KOPT-K1 (cell line): Measurements from ENCODE around the gene ACAP3.
"Not testable (repeated sequence)": the region's sequence is repeated elsewhere in the genome, so short reads cannot be mapped to it uniquely, and the experiment has no call there.

ENCODE experiments used
- H3K27ac ChIP-seq: fragments of 200-600 bp; sonication (generic); 2 replicates; pipeline ENCODE4 v1.5.1; 2016; ENCODE audit warnings: antibody characterized with exemption, mild to moderate bottlenecking, low read depth, low read length; ENCODE audit not compliant: poor library complexity, severe bottlenecking
- H3K36me3 ChIP-seq: fragments of 200-600 bp; sonication (generic); 2 replicates; pipeline ENCODE4 v1.5.1; 2017; ENCODE audit warnings: antibody characterized with exemption, mild to moderate bottlenecking, low read length, moderate library complexity; ENCODE audit not compliant: insufficient read depth
- H3K9me3 ChIP-seq: fragments of 200-600 bp; sonication (generic); 2 replicates; pipeline ENCODE4 v1.5.1; 2017; ENCODE audit warnings: antibody characterized with exemption, low read length, mild to moderate bottlenecking; ENCODE audit not compliant: insufficient read depth, poor library complexity, severe bottlenecking

ACAP3 gene

DNA sequence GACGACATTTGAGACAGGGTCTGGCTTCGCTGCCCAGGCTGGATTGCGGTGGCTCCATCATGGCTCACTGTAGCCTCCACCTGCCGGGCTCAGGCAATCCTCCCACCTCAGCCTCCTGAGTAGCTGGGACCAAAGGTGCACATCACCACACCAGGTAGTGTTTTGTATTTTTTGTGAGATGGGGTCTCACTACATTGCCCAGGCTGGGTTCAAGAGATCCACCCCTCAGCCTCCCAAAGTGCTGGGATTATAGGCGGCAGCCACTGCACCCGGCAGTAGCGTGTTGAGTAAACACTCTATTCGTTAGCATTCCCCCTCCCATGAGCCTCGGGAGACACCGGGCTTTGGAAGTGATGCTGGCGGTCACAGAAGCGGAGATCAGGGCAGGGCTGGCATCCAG lies 54.4 kb downstream of the ACAP3 start:
- H3K9me3 ChIP-seq = no peaks in the 10 kb centered on the region
- peaks cover 58% of the 10 kb centered on the region for H3K36me3 ChIP-seq
- no peak overlapping the region for H3K27ac ChIP-seq

DNA sequence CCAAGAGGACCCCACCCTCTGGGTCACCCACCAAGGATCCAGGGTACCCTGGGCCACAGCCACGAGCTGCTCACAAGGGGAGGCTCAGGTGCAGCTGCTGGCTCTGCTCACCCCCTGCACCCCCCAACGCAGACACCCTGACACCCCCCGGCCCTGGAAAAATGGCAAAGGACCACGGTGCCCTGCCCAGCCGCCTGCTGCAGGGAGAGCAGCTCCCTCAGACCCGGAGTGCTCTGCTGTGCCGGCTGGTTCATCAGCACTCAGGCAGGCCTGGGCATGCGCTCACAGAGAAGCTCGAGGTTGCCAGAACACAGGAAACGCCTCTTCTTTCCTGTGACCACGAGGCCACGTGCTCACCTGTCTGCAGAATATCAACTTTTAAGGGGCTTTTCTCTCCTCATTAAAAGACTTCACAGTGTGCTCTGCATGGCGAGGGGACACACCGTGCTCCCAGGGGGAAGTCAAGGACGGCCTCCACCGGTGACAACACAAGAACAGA lies 56.9 kb downstream of the ACAP3 start:
- peaks cover 36% of the 10 kb centered on the region for H3K36me3 ChIP-seq
- no peaks in the 10 kb centered on the region for H3K9me3 ChIP-seq
- peak overlapping the region; percentile 62 for H3K27ac ChIP-seq

DNA sequence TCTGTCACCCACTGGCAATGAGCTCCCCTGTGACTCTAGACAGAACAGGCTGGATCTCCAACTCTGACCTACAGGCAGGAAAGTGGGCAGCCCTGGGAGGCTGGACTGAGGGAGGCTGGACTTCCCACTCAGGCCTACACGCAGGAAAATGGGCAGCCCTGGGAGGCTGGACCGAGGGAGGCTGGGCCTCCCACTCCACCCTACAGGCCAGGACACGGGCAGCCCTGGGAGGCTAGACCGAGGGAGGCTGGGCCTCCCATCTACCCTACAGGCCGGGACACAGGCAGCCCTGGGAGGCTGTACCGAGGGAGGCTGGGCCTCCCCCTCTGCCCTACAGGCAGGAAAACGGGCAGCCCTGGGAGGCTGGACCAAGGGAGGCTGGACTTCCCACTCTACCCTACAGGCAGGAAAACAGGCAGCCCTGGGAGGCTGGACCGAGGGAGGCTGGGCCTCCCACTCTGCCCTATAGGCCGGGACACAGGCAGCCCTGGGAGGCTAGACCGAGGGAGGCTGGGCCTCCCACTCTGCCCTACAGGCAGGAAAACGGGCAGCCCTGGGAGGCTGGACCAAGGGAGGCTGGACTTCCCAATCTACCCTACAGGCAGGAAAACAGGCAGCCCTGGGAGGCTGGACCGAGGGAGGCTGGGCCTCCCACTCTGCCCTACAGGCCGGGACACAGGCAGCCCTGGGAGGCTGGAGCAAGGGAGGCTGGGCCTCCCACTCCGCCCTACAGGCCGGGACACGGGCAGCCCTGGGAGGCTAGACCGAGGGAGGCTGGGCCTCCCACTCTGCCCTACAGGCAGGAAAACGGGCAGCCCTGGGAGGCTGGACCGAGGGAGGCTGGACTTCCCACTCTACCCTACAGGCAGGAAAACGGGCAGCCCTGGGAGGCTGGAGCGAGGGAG lies 59.5 kb downstream of the ACAP3 start:
- H3K27ac ChIP-seq, H3K9me3 ChIP-seq: not testable (repeated sequence)

DNA sequence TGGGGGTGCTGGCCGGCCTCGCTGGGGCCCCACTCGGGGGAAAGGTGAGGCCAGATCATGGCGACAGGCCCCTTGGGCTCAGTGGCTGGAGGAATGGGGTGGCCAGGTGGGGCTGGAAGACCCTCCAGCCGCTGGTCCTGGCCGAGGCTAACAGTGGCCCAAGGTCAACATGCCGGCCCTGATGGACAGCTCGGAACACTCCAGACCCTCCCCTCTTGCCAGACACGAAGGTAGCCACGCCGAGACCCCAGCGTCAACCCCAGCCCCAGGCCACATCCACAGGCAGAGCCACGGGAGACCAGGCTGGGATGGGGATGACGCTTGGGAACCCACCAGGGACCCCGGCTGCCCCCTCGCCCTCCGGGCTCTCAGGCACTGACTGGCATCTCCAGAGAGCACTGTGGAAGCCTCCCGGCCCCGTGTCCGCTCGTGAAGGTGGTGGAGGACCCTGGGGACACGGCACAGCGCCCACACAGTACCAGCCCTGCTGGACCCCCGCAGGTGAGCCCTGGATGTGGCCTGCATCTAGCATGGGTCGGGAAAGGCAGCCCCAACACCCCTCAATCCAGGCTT lies 60.3 kb downstream of the ACAP3 start:
- Histone ChIP-seq H3K27ac (no peak overlapping the region), H3K9me3 (no peaks in the 10 kb centered on the region), H3K36me3 (0 out of 2 replicates have a peak, but pooled peaks cover 2% of the 10 kb centered on the region)

More for the DNA sequence above, 59.5 kb downstream of the ACAP3 start:
- H3K36me3 ChIP-seq = peaks cover 10% of the 10 kb centered on the region; the same call in 1 of the 2 replicates

DNA sequence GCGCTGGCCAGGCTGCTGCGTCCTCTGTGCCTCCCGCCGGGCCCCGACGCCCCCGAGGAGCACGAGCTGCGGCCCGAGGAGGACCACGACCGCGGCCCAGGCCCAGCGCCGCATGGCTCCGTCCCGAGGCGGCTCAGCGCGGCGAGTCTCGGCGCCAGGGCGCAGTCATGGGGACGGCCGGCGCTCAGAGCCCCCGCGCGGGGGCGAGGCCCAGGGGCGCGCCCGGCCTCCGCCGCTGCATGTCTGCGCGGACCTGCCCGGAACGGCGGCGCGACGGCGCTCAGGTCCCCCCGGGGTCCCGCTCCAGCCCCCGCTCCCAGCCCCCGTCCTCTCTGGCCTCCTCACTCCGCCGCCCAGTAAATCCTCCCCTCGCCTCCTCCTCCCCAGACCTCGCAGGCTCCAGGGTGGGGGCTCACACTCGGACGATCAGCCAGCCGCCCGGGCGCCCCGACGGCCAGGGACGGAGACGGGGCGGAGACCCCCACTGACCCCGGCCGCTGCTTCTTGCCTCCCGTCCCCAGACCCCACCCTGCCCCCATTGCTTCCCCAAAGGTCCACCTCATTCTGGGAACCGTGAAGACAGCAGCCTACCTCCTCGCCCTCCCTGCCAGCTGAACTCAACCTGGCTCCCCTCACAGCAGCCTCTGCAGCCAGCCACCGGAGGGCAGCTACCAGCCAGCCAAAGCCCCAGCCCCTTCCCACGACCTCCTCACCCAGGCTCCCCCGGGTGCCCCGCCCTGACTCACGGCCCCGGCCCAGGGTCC lies 61.0 kb downstream of the ACAP3 start, which contains the start of gene C1QTNF12:
C1QTNF12 (minus strand) TSS at position 146 of the 764 bp plus-strand sequence; CDS start at position 114, 32 bp downstream.
- no peak within 1 kb of the TSS for H3K27ac ChIP-seq

DNA sequence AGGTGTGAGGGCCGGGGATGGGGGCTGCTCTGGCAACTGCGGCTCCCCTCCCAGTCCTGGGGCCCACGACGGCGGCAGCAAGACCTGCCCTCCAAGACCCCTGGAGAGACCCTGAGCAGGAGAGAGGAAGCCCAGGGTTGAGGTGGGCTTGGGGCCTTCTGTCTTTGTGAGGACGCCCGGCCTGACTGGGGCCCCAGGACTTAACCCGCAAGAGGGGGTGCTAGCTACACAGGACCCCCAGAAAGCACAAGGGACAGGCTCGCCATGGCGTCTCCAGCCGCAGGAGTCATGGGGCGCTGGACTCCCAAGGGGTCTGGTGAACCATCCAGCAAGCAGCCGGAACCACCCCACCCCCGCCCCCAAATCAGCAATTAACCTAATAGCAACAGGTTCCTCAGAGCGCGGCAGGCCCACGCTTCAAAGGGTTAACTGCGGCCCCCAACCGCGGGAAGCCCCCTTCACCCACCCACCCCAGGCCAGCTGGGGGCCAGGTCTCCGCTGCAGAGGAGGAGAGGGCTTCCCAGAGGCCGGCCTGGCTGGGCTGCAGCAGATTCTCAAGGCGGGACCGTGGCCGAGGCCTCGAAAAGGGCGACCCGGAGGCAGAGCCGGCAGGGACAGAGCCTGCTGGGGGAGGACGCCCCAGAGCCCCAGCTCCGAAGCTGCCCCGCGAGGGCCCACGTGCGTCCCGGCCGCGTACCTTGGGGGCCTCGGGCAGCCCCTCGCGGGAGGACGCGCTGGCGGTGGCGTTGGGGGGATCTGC lies 61.7 kb downstream of the ACAP3 start:
- Histone ChIP-seq H3K9me3 (no peaks in the 10 kb centered on the region), H3K27ac (no peak overlapping the region), H3K36me3 (no peaks in the 10 kb centered on the region)

More for the DNA sequence above, 61.0 kb downstream of the ACAP3 start, which contains the start of gene C1QTNF12:
- Histone ChIP-seq H3K36me3 (no peaks in the 10 kb centered on the region), H3K9me3 (no peaks in the 10 kb centered on the region)

DNA sequence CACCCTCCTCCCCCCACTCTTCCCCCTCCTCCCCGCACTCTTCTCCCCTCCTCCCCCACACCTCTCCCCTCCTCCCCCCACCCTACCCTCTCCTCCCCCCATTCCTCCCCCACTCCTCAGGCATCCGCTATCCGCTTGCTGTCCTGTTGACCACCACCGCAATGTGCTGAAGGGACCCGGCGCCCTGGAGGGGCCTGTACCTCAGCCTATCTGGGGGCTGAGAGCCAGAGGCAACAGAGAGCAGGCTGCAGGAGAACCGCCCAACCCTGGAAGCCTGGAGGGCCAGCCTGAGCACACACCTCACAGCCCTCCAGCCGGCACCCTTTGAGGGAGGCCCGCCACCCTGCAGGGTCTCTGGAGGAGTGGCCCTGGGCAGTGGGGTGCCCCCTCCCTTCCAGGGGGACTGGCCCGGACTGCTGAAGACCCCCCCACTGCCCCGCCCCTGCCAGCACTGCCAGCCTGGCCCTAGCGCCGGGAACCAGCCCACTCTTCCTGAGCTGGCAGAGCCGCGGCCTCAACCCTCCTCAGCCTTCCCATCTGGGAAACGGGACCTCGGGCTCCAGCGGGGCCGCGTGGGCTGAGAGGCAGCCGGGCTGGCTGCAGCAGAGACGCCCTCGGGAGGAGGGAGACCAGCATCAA lies 62.4 kb downstream of the ACAP3 start:
- H3K9me3 ChIP-seq = no peaks in the 10 kb centered on the region
- no peaks in the 10 kb centered on the region for H3K36me3 ChIP-seq
- H3K27ac ChIP-seq = no peak overlapping the region

DNA sequence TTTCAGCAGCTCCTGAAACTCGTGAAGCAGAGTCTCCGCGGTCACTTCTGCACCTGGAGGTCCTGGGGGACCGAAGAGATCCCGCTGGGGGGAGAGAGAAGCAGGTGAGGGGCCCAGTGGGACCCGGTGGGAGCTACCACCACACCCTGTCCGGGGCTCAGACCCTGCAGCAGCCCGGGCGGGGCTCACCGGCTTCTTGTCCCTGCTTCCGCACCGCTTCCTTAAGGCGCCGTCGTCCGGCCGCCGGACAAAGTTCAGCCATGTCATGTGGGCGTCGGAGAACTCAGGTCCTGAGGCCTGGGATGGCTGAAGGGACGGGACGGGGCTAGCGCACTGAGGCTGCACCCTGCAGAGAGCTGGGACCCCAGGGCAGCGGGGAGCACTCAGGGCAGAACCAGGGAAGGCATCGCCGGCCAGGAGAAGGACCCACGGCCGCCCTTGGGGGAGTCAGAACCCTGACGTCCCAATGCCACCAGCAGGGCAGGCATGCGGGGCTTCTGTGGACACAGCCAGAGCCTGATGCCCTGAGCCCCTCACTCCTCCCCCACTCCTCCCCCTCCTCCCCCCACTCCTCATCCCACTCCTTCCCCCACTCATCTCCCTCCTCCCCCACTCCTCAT lies 63.4 kb downstream of the ACAP3 start:
- no peaks in the 10 kb centered on the region for H3K9me3 ChIP-seq
- H3K27ac ChIP-seq = no peak overlapping the region
- H3K36me3 ChIP-seq = no peaks in the 10 kb centered on the region

DNA sequence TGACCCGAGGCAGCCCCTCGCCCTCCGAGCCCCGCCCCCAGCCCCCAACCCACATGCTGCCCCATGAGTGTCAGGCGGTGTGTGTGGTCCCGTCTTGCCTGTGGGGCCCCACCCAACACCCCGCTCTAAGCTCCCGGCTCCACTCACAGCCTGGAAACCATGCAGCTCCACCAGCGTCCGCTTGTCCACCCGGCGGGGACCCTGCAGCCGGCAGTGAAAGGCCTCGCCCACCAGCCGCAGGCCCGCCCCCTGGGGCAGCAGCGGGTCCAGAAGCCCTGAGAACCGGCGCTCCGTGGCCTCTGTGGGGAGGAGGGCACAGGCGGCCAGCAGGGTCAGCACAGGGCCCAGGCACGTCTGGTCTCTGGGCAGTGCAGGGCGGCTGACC lies 63.9 kb downstream of the ACAP3 start:
- no peak overlapping the region for H3K27ac ChIP-seq

DNA sequence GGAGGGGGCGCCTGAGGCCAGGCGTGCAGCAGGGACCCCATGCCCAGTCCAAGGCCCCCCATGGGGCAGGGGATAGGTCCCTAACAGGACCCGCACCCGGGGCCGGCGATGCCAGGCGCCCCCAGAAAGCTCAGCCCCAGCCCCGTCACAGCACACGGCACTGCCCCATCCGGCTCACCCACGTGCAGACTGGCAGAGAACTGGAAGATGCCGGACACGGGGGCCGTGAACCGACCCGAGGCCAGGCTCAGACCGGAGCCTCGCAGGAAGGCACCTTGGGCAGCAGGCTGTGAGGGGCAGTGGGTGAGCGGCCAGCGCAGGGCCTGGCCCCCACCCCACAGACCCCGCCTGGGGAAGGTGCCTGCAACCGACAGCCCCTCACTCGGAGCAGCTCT lies 64.5 kb downstream of the ACAP3 start:
- Histone ChIP-seq H3K9me3 (no peaks in the 10 kb centered on the region), H3K27ac (no peak overlapping the region), H3K36me3 (no peaks in the 10 kb centered on the region)

More for the DNA sequence above, 63.9 kb downstream of the ACAP3 start:
- Histone ChIP-seq H3K9me3 (no peaks in the 10 kb centered on the region), H3K36me3 (no peaks in the 10 kb centered on the region)

DNA sequence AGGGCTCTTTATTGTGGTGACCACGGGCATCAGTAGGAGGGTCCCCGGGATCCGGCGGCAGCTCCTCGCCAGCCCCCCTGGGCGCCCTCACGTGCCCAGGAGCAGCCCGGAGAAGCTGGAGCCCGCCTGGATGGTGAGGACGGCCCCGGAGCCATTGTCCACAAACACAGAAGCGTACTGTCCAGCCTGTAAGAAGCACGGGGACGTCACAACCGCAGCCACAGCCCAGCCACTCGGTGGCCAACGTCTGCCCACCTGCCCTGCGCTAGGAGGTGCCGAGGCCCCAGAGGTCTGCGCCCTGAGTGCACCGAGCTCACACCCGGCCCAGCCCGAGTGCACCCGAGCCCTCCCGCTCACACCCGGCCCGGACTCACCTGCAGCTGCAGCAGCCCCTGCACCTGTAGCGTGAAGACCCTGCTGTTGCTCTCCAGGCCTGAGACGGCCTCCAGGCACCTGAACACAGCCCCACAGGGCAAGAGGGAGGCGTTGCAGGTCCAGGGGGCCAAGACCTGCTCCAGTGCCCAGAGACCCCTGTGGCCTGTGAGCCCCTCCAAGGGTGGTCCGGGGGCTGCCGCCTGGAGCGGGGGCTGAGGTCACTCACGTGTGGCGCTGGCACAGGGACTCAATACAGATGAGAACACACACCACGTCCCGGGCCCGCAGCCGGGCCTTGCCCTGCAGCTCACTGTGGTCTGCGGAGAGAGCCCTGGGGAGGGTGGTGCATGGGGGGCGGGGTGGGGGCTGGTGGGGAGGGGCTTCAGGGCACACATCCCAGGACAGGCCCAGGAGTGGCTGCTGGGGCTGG lies 65.1 kb downstream of the ACAP3 start:
- Histone ChIP-seq H3K36me3 (no peaks in the 10 kb centered on the region), H3K27ac (no peak overlapping the region), H3K9me3 (no peaks in the 10 kb centered on the region)
